ENCODE results near the gene SSR2. TPM values are rescaled to one million over a fixed set of nuclear protein-coding genes. Genes with fewer than 3 reads are reported as not detected.
A peak's percentile ranks its signal among the peaks of the same experiment; 100 is the strongest.

The SSR2 gene
- total RNA-seq, 1 donor from 2014 or later: 450 TPM

GRCh38 chr1:156054500-156055280 lies 33.9 kb upstream of the SSR2 start, which contains the start of gene LAMTOR2:
Gene LAMTOR2 (plus strand): TSS chr1:156054782. CDS start chr1:156054890, 108 bp downstream.
- TF ChIP-seq, protein P1, sequence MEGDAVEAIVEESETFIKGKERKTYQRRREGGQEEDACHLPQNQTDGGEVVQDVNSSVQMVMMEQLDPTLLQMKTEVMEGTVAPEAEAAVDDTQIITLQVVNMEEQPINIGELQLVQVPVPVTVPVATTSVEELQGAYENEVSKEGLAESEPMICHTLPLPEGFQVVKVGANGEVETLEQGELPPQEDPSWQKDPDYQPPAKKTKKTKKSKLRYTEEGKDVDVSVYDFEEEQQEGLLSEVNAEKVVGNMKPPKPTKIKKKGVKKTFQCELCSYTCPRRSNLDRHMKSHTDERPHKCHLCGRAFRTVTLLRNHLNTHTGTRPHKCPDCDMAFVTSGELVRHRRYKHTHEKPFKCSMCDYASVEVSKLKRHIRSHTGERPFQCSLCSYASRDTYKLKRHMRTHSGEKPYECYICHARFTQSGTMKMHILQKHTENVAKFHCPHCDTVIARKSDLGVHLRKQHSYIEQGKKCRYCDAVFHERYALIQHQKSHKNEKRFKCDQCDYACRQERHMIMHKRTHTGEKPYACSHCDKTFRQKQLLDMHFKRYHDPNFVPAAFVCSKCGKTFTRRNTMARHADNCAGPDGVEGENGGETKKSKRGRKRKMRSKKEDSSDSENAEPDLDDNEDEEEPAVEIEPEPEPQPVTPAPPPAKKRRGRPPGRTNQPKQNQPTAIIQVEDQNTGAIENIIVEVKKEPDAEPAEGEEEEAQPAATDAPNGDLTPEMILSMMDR (conservative IDR thresholded peaks at IDR 0.05; ENCODE audit: low read depth, low read length): no peak
- peak; percentile 52 for DNase-seq (ENCODE audit: low read depth)
- peak within 1 kb of the TSS; percentile 100 for H3K4me3 ChIP-seq (ENCODE audit: low read depth, low read length)

DNA sequence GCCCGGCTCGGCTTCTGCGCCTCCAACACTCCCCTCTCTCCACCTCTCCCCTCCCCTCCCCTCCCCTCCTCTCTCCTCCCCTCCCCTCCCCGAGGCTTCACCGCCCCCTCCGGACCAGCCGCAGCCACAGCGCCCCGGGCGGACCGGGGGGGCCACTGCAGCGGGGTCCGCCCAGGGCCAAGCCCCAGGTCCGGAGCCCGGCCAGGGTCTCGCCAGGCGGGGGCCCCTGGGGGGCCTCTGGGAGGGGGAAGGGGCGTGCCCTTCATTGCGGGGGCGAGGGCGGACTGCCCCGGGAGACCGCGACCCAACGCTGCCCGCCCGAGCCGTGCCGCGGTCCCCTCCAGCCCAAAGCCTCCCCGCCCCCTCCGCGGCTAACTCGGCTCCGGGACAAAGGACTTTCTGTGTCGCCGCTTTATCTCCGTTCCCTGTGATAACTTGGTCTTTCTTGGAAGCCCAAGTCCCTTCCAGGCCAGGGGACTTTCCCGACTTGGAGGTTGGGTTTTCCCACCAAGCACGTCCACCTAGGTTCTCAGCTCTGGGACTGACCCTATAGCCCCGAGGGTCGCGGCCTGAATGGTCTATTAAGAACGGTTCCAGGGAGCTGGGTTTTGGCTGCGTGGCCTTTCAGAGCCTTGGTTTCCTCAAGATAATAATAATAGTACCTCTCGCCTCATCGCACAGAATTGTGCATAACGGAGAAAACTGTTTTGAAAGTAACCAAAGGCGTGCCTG lies 33.2 kb upstream of the SSR2 start, which contains the start of gene UBQLN4:
Gene UBQLN4, minus strand, starts transcription at position 31 of the 732 bp plus-strand sequence. CDS start 97 bp downstream, outside the sequence.
- peak within 1 kb of the TSS; percentile 100 for H3K4me3 ChIP-seq (ENCODE audit: low read depth, low read length)
- TF ChIP-seq, protein P1 (conservative IDR thresholded peaks at IDR 0.05; ENCODE audit: low read depth, low read length): peak; percentile 46
- no peak for DNase-seq (ENCODE audit: low read depth)

- peak overlapping the region; percentile 91 for H3K4me3 ChIP-seq (ENCODE audit: low read depth, low read length)
- no peak for DNase-seq (ENCODE audit: low read depth)
- TF ChIP-seq, protein P1 (conservative IDR thresholded peaks at IDR 0.05; ENCODE audit: low read depth, low read length): peak; percentile 39
Observed at GRCh38 chr1:156052862-156053767, 32.4 kb upstream of the SSR2 start.

DNA sequence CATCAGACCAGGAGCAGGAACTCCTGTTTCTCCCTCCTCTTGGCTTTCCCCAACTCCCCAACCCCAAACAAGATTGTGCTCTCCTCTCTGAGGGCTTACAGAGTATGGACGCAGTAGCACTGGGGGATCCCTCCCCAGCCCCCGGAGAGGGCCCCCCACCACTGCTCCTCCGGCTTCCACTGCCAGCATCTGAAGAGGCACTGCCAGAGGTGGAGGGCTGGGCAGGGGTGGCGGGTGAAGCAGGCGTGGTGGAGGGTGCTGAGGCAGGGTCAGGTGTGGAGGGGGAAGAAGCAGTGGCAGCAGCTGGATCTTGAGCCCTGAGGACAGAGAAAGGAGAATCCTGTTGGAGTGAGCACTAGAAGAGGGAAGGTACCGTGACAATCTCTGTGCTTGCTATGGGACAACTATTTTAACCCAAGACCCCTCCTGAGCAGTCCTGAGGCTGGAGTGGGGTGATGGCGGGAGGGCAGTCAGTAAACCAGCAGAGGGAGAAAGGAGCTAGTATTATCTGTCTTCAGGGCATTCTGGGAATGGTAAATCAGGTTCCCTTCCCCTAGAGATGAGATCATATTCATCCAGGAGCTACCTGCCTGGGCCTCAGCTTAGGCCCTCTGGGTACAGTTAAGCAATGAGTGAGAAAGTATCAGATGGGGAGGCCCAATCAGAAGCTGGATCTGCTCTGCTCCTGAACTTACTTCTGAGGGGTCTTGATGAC lies 30.4 kb upstream of the SSR2 start:
- no peak for DNase-seq (ENCODE audit: low read depth)
- no peak overlapping the region for H3K4me3 ChIP-seq (ENCODE audit: low read depth, low read length)
- TF ChIP-seq, protein P1 (conservative IDR thresholded peaks at IDR 0.05; ENCODE audit: low read depth, low read length): no peak

DNA sequence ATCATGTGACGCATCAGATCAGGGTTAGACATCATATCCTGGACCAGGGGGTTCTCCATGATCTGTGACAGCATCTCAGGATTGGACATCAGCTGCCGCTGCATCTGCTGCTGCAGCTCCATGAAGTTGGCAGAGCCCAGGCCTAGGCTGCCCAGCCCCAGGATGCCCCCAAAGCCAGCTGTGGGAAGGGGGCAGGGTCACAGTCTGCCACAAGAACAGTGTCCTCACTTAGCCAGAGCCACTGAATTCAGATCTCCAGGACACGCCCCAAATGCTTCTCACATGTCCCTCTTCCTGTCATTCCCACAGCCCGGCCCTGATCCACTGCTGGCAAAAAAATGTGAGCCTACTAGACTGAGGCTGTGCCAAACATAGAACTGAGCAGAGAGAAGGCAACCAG lies 29.6 kb upstream of the SSR2 start:
- DNase-seq (ENCODE audit: low read depth): no peak
- no peak overlapping the region for H3K4me3 ChIP-seq (ENCODE audit: low read depth, low read length)
- TF ChIP-seq, protein P1 (conservative IDR thresholded peaks at IDR 0.05; ENCODE audit: low read depth, low read length): no peak

Measured in epithelial cell of proximal tubule (primary cell).